NCI-H2227 treated with DMSO at 0.1 percent for 48 hours (cell line): Measurements from ENCODE around the gene ITGAL.

ENCODE experiments used
- DNase-seq: peaks from one replicate; lab custom pipeline; 2025; lab: John Stamatoyannopoulos, UW

ITGAL gene

DNA sequence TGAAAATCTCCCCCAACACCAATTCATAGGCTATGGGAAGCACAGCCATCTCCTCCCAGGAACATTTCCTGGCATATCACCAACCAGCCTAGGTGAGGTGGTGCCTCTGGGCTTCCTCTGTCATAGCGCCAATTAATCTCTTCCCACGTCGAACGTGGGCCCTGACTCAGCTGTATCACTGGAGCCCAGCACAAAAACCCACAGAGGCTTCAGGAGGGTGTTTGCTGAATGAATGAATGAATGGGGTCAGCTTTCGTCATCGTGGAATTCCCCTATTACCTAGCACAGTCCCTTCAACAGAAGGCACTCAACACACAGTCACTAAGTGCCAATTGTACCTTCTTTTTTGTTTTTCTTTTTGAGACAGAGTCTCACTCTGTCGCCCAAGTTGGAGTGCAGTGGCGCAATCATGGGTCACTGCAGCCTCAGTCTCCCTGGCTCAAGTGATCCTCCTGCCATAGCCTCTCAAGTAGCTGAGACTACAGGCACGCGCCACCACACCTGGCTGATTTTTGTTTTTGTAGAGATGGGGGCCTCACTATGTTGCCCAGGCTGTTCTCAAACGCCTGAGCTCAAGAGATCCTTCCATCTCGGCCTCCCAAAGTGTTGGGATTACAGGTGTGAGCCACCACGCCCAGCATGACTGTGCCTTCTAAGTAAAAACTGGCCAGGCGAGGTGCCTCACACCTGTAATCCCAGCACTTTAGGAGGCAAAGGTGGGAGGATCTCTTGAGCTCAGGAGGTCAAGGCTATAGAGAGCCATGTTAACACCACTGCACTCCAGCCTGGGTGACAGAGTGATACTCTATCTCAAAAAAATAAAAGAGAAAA lies 94.8 kb downstream of the ITGAL start:
- no peak for DNase-seq

DNA sequence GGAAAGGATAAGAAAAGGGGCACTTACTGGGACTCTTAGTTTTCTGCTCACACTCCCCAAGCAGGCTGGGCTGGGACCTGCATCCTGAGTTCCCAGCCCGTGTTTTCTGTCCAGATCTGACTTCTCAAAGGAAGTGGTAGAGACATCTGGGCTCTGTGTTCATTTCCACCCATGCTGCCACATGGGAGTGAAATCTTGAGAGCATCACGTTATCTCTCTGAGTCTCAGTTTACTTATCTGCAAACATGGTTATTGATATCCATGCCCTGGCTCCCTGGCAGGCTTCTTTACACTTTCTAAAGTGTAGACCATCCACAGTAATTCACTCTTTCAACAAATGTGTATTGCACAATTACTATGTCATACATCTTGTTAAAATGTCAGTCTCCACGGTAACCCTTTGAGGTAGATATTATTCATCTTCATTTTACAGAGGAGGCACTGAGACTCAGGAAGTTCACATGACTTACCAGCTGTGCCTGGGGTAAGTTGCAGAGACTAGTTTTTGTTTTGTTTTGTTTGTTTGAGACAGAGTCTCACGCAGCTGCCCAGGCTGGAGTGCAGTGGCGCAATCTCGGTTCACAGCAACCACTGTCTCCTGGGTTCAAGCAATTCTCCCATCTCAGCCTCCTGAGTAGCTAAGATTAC lies 95.6 kb downstream of the ITGAL start:
- DNase-seq = no peak

DNA sequence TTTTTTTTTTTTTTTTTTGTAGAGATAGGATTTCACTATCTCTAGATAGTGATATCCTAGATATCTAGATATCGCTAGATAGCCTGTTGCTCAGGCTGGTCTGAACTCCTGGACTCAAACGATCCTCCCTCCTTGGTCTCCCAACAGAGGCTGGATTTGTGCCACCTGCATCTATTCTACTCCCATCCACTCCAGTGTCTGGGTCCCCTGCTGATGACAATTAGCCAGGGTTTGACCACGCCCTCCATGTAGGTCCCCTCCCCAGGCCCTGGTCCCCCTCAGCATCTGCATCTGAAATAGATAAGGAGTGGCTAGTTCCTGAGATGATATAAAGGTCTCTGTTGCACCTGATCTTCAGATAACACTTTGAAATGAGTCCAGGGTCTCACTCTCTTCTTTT lies 96.7 kb downstream of the ITGAL start:
- DNase-seq = no peak

DNA sequence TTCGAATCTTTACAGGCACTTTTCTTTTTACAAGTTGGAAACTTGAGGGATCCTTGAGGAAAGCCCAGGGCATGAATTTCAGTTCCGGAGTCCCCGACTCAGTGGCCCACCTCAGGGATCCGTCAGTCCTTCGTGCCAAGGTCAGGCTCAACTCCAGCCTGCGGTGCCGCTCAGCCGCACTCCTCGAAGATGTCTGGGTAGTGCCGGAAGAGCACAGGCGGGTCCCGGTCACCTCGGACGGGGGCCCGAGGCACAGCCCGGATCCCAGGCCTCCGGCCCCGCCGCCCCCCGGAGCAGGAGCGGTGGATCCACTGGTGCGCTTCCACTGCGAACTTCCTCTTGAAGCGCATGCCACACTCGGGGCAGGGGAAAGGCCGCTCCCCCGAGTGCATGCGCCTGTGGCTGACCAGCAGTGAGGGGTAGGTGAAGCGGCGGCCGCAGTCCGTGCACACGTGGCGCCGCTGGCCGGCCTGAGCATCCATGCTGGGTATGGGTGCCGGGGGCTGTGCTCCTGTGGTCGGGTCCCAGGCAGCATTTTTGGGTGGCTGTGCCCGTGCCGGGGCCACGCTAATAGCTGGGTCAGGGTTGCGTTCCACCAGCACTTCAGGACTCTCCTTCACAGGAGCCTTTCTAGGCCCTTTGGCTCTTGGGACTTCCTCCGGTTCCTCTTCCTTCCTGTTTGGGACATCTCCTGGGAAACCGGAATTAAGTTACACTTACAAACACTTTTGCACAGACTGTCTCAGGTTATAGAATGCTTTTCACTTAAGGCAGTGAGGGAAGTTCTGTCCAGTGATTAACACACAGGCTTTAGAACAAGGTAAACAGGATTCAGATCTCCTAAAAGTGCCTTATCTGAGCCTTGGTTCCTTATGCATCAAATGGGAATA lies 97.4 kb downstream of the ITGAL start:
- DNase-seq = no peak

DNA sequence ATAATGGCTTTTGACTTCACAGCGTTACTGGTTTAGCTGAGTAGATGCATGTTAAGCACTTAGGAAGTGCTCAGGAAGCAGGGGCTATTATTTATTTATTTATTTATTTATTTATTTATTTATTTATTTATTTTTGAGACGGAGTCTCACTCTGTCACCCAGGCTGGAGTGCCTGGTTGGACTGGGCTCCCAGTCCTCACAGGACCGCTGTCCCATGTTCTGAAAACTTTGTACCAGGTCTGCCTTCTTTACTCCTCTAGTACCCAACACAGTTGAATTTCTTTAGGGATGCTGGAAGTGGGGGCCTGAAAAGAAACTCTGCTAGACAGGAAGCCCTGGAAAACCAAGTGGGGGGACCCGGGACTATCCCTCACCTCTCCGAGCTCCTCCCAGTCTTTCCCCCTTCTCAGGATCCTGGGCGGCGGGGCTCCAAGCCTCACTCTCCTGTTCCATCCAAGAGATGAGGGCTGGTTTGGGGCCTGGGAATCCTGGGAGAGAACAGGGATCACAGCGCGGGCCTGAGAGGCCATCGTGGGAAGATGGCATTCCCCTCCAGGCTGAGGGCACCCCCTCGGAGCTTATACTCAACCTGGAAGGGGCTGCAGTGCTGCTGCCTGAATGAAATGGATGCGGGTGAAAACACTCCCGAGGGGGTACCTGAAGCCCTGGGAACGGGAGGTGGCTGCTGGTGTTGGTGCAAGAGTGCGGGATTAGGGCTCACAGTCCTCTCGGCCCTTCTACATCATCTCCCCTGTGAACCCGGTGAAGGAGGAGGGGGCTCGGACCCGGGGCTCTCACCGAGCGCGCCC lies 98.3 kb downstream of the ITGAL start:
- no peak for DNase-seq

DNA sequence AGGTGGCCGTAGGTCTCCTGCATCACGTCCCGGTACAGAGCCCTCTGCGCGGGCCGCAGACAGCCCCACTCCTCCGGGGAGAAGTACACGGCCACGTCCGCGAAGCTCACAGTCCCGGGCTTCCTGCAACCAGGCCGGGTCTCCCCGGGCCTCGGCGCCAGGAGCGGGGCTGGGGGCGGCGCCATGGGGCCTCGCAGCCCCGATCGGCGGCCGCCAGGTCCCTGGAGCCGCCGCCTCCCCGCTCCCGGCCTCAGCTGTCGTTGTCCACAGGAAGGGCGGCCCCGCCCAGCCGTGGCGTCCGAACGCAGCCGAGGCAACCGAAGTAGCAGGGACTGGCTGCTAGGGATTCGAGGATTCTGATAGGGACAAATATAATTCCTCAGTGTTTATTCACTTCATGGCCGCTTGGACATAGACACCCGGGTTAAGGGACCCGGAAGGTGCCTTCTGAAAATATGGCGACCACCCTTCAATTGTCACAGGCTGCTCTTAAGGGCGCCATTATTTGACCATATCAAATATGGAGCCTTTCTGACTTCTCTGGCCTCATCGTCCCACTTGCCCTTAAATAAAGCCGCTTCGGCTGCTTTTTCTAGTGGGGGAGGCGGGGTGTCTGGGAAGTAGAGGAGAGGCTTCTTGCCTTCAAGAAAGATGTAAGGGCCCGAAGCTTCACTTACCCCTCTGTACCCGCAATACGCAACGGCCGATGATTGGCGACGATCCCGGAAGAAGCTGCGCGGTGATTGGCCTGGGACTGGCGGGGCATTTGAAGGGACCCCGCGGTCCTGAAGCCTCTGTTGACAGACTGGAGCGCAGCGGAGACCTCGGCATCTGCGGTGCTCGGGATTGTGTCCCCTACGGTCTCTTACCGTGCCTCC lies 99.1 kb downstream of the ITGAL start, which contains the start of gene ZNF688:
Gene ZNF688 (minus strand): TSS at position 270 of the 878 bp plus-strand sequence. CDS start 85 bp downstream, at position 185.
- peak; percentile 98 for DNase-seq
